RWPE2 (cell line): ENCODE data around the gene CCT6A.
A peak's percentile ranks its signal among the peaks of the same experiment; 100 is the strongest.
"Not testable (repeated sequence)": the region's sequence is repeated elsewhere in the genome, so short reads cannot be mapped to it uniquely, and the experiment has no call there.

Experiments used
- ATAC-seq: fragments of 200-7000 bp; cut with Tn5 transposase; 3 replicates; pipeline ENCODE4 v1.9.1; 2021; ENCODE audit warnings: low read depth
- DNase-seq: peaks from one replicate; pipeline ENCODE4 v3.0.0-alpha.2; 2020; ENCODE audit warnings: low spot score
- H3K27ac ChIP-seq: fragments of 450-650 bp; 2 replicates; pipeline ENCODE4 v1.5.1; 2017; ENCODE audit warnings: mild to moderate bottlenecking; ENCODE audit not compliant: poor library complexity, severe bottlenecking
- H3K27me3 ChIP-seq: fragments of 250-450 bp; sonication (Bioruptor Pico); 2 replicates; pipeline ENCODE4 v1.5.1; 2021; ENCODE audit warnings: mild to moderate bottlenecking, moderate library complexity; ENCODE audit not compliant: insufficient read depth, poor library complexity, severe bottlenecking
- H3K36me3 ChIP-seq: fragments of 250-450 bp; sonication (Bioruptor Pico); 2 replicates; pipeline ENCODE4 v1.5.1; 2020; ENCODE audit warnings: low read depth, mild to moderate bottlenecking, moderate library complexity
- H3K4me1 ChIP-seq: fragments of 250-450 bp; sonication (Bioruptor Pico); 2 replicates; pipeline ENCODE4 v1.5.1; 2021; ENCODE audit warnings: mild to moderate bottlenecking, moderate library complexity; ENCODE audit not compliant: insufficient read depth, poor library complexity, severe bottlenecking
- H3K4me3 ChIP-seq: fragments of 250-450 bp; sonication (Bioruptor Pico); 2 replicates; pipeline ENCODE4 v1.5.1; 2021; ENCODE audit warnings: mild to moderate bottlenecking, moderate library complexity; ENCODE audit not compliant: severe bottlenecking
- H3K9me3 ChIP-seq: fragments of 250-450 bp; sonication (Bioruptor Pico); 2 replicates; pipeline ENCODE4 v1.5.1; 2021; ENCODE audit warnings: mild to moderate bottlenecking, moderate library complexity; ENCODE audit not compliant: severe bottlenecking
- CTCF ChIP-seq: fragments of 450-650 bp; IDR thresholded peaks from one replicate; pipeline ENCODE4 v1.5.1; 2017; ENCODE audit warnings: mild to moderate bottlenecking, moderate library complexity; ENCODE audit not compliant: poor library complexity, severe bottlenecking

CCT6A gene

GRCh38 chr7:56105508-56105907 is 53.9 kb downstream of the CCT6A start:
- H3K4me3 ChIP-seq = peak overlapping the region; percentile 81
- TF ChIP-seq CTCF = no peak
- H3K27ac ChIP-seq = peak overlapping the region; percentile 70
- H3K9me3 ChIP-seq = no peaks in the 10 kb centered on the region
- H3K4me1 ChIP-seq = peaks cover 7% of the 10 kb centered on the region
- H3K27me3 ChIP-seq = no peaks in the 10 kb centered on the region
- DNase-seq (no peak), ATAC-seq (peak; percentile 33; the same call in 1 of the 3 replicates)
- H3K36me3 ChIP-seq = peaks cover 47% of the 10 kb centered on the region

GRCh38 chr7:56106108-56107073 is 54.8 kb downstream of the CCT6A start, which contains the start of gene CHCHD2:
Gene CHCHD2 (minus strand): TSS chr7:56106476. CDS start chr7:56106413, 63 bp downstream.
- TF ChIP-seq CTCF = no peak
- Histone ChIP-seq H3K36me3 (peaks cover 40% of the 10 kb centered on the region), H3K4me1 (peaks cover 7% of the 10 kb centered on the region), H3K27me3 (no peaks in the 10 kb centered on the region), H3K27ac (peak within 1 kb of the TSS; percentile 70), H3K9me3 (no peaks in the 10 kb centered on the region), H3K4me3 (peak within 1 kb of the TSS; percentile 81)
- DNase-seq = peak; percentile 96
- peak; percentile 99 for ATAC-seq

- no peak overlapping the region for H3K27ac ChIP-seq
- peaks cover 25% of the 10 kb centered on the region for H3K36me3 ChIP-seq
- peaks cover 7% of the 10 kb centered on the region for H3K4me1 ChIP-seq
- TF ChIP-seq CTCF = no peak
- H3K4me3 ChIP-seq = no peak overlapping the region
- H3K9me3 ChIP-seq = no peaks in the 10 kb centered on the region
- no peaks in the 10 kb centered on the region for H3K27me3 ChIP-seq
- no peak for ATAC-seq
- DNase-seq = no peak
Measured at GRCh38 chr7:56107954-56108258, 56.3 kb downstream of the CCT6A start.

- no peaks in the 10 kb centered on the region for H3K27me3 ChIP-seq
- no peaks in the 10 kb centered on the region; the same call in 1 of the 2 replicates for H3K36me3 ChIP-seq
- no peak overlapping the region for H3K27ac ChIP-seq
- peaks cover 4% of the 10 kb centered on the region for H3K4me1 ChIP-seq
- no peak for TF ChIP-seq CTCF
- ATAC-seq (no peak), DNase-seq (no peak)
- no peaks in the 10 kb centered on the region for H3K9me3 ChIP-seq
- no peak overlapping the region for H3K4me3 ChIP-seq
Measured at GRCh38 chr7:56110611-56111010, 59.0 kb downstream of the CCT6A start.

- H3K4me3 ChIP-seq = not testable (repeated sequence)
Measured at GRCh38 chr7:56112244-56112643, 60.7 kb downstream of the CCT6A start.

More at GRCh38 chr7:56112244-56112643, 60.7 kb downstream of the CCT6A start:
- H3K9me3 ChIP-seq, DNase-seq, H3K4me1 ChIP-seq, H3K27me3 ChIP-seq, H3K36me3 ChIP-seq, ATAC-seq, H3K27ac ChIP-seq: not testable (repeated sequence)
